ENCODE data around the gene KHK.
"Not testable (repeated sequence)": the region's sequence is repeated elsewhere in the genome, so short reads cannot be mapped to it uniquely, and the experiment has no call there.

The KHK gene

GRCh38 chr2:27099334-27099955, 12.9 kb downstream of the KHK start:
- DNase-seq (ENCODE audit: low read depth): no peak
- TF ChIP-seq CTCF (IDR thresholded peaks at IDR 0.05; ENCODE audit: control insufficient read depth, extremely low read depth, insufficient read depth): no peak

DNA sequence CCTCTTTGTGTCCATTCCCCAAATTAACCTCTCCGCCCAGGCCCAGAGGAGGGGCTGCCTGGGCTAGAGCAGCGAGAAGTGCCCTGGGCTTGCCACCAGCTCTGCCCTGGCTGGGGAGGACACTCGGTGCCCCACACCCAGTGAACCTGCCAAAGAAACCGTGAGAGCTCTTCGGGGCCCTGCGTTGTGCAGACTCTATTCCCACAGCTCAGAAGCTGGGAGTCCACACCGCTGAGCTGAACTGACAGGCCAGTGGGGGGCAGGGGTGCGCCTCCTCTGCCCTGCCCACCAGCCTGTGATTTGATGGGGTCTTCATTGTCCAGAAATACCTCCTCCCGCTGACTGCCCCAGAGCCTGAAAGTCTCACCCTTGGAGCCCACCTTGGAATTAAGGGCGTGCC, 13.5 kb downstream of the KHK start:
- H3K4me3 ChIP-seq (ENCODE audit: low read depth, low read length): no peak overlapping the region
- DNase-seq (ENCODE audit: low read depth): no peak
- TF ChIP-seq CTCF (IDR thresholded peaks at IDR 0.05; ENCODE audit: control insufficient read depth, extremely low read depth, insufficient read depth): no peak

More at GRCh38 chr2:27099334-27099955, 12.9 kb downstream of the KHK start:
- H3K4me3 ChIP-seq (ENCODE audit: low read depth, low read length): no peak overlapping the region

DNA sequence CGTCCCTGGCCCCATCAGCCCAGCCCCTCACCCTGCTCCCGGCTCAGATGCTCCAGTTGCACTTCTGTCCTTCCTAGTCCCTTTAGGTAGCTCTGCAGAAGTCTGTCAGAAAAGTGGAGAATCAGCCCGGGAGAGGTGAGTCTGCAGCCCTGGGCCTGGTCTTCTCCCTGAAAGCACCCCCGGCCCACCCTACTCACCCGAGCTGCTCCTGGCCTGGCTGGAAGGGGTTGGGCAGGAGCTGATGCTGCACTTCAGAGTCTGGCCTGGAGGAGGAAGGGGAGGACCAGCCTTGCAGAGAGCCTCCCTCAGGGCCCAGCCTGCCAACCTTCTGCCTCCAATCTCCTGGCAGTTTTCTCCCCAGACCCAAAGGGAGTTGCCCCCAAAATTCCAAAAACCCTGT, 15.8 kb downstream of the KHK start:
- no peak for TF ChIP-seq CTCF (IDR thresholded peaks at IDR 0.05; ENCODE audit: control insufficient read depth, extremely low read depth, insufficient read depth)
- DNase-seq (ENCODE audit: low read depth): no peak
- no peak overlapping the region for H3K4me3 ChIP-seq (ENCODE audit: low read depth, low read length)

DNA sequence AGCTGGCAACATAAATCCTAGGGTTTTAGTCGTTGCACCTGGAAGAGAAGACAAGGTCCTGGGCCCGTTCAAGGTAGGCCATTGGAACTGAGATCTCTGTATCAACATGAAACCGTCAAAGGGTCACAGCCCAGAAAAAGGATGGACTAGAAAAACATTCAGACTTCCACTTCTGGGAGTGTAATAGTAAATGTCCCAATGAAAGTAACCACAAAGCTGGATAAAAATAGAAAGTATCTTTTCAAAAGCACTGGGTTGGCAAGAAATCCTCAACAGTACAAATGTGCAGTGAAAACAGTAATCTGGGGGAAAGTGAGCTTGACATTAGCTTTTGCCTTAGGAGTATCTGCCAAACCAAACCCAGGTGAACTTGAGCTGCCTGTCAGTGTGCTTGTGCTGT, 19.4 kb downstream of the KHK start:
- TF ChIP-seq CTCF (IDR thresholded peaks at IDR 0.05; ENCODE audit: control insufficient read depth, extremely low read depth, insufficient read depth): no peak
- H3K4me3 ChIP-seq (ENCODE audit: low read depth, low read length): no peak overlapping the region
- DNase-seq (ENCODE audit: low read depth): no peak

DNA sequence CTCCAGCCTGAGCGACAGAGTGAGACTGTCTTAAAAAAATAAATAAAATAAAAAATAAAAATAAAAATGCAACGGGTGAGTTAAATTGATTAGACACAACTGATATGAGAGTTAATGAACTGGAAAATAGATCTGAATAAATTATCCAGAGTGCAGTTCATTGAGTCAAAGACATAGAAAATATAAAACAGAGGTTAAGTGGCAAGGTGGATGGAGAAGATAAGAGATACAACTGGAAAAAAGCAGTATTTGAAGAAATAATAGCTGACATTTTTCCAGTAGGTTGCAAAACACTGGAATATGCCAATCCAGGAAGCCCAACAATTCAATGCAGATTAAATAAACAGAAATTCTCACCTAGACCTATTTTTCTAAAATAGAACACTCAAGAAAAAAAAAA, 21.6 kb downstream of the KHK start:
- no peak for DNase-seq (ENCODE audit: low read depth)
- no peak for TF ChIP-seq CTCF (IDR thresholded peaks at IDR 0.05; ENCODE audit: control insufficient read depth, extremely low read depth, insufficient read depth)
- H3K4me3 ChIP-seq (ENCODE audit: low read depth, low read length): no peak overlapping the region

DNA sequence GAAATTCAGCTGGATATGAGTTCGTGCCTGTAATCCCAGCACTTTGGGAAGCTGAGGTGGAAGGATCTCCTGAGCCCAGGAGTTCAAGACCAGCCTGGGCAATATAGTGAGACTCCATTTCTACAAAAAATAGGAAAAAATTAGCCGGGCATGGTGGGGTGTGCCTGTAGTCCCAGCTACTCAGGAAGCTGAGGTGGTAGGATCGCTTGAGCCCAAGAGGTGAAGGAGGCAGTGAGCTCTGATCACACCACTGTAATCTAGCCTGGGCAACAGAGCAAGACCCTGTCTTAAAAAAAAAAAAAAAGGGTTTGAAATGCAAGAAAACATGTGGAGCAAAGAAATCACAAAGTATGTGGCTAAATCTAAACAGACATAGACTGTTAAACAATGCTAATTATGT, 22.5 kb downstream of the KHK start:
- no peak overlapping the region for H3K4me3 ChIP-seq (ENCODE audit: low read depth, low read length)
- DNase-seq (ENCODE audit: low read depth): no peak
- TF ChIP-seq CTCF (IDR thresholded peaks at IDR 0.05; ENCODE audit: control insufficient read depth, extremely low read depth, insufficient read depth): no peak

DNA sequence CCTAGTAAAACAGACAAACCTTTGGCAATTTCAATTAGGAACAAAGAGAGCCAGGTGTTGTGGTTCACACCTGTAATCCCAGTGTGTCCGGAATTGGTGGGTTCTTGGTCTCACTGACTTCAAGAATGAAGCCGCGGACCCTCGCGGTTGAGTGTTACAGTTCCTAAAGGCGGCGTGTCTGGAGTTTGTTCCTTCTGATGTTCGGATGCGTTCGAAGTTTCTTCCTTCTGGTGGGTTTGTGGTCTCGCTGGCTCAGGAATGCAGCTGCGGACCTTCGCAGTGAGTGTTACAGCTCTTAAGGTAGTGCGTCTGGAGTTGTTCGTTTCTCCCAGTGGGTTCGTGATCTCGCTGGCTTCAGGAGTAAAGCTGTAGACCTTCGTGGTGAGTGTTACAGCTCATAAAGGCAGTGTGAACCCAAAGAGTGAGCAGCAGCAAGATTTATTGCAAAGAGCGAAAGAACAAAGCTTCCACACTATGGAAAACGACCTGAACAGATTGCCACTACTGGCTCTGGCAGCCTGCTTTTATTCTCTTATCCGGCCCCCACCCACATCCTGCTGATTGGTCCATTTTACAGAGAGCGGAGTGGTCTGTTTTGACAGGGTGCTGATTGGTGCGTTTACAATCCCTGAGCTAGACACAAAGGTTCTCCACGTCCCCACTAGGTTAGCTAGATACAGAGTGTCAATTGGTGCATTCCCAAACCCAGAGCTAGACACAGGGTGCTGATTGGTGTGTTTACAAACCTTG, 24.2 kb downstream of the KHK start:
- not testable (repeated sequence) for DNase-seq (ENCODE audit: low read depth); H3K4me3 ChIP-seq (ENCODE audit: low read depth, low read length)

DNA sequence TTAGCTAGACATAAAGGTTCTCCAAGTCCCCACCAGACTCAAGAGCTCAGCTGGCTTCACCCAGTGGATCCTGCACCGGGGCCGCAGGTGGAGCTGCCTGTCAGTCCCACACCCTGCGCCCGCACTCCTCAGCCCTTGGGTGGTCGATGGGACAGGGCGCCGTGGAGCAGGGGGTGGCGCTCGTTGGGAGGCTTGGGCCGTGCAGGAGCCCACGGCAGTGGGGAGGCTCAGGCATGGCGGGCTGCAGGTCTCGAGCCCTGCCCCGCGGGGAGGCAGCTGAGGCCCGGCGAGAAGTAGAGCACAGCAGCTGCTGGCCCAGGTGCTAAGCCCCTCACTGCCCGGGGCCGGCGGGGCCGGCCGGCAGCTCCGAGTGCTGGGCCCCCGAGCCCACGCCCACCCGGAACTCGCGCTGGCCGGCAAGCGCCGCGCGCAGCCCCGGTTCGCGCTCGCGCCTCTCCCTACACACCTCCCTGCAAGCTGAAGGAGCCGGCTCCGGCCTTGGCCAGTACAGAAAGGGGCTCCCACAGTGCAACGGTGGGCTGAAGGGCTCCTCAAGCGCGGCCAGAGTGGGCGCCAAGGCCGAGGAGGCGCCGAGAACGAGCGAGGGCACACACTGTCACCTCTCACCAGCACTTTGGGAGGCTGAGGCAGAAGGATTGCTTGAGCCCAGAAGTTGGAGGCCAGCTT, 25.0 kb downstream of the KHK start:
- not testable (repeated sequence) for H3K4me3 ChIP-seq (ENCODE audit: low read depth, low read length); DNase-seq (ENCODE audit: low read depth)
